SKM-1 (cell line): ENCODE measurements around the gene NACA2.
"Not testable (repeated sequence)": the region's sequence is repeated elsewhere in the genome, so short reads cannot be mapped to it uniquely, and the experiment has no call there.

ENCODE experiments used
- DNase-seq: peaks from one replicate; lab custom pipeline; 2025; ENCODE audit not compliant: unreplicated experiment; lab: John Stamatoyannopoulos, UW

NACA2 gene

GRCh38 chr17:61552560-61552959 is 38.5 kb downstream of the NACA2 start:
- DNase-seq: not testable (repeated sequence)

GRCh38 chr17:61551255-61551742 is 39.7 kb downstream of the NACA2 start:
- peak; percentile 24 for DNase-seq

- no peak for DNase-seq
These were observed 43.9 kb downstream of the NACA2 start for GRCh38 chr17:61547113-61547512.

- no peak for DNase-seq
These were observed 45.6 kb downstream of the NACA2 start for GRCh38 chr17:61545335-61545938.

GRCh38 chr17:61543786-61544415 is 47.1 kb downstream of the NACA2 start:
- no peak for DNase-seq

GRCh38 chr17:61542027-61542426 is 49.0 kb downstream of the NACA2 start:
- no peak for DNase-seq

GRCh38 chr17:61540874-61541273 is 50.1 kb downstream of the NACA2 start:
- DNase-seq: no peak
